GM19395 (cell line): ENCODE results near the gene RHEBL1.

ENCODE experiments used
- ATAC-seq: cut with Tn5 transposase; IDR thresholded peaks from one replicate; pipeline ENCODE4 v1.9.1; 2021; ENCODE audit warnings: mild to moderate bottlenecking, moderate library complexity; ENCODE audit not compliant: unreplicated experiment

The RHEBL1 gene

GRCh38 chr12:49055092-49055491, 14.7 kb downstream of the RHEBL1 start:
- ATAC-seq = no peak

- ATAC-seq = no peak
Measured at GRCh38 chr12:49054524-49054923, 15.3 kb downstream of the RHEBL1 start.

GRCh38 chr12:49054096-49054495, 15.7 kb downstream of the RHEBL1 start:
- ATAC-seq = no peak

DNA sequence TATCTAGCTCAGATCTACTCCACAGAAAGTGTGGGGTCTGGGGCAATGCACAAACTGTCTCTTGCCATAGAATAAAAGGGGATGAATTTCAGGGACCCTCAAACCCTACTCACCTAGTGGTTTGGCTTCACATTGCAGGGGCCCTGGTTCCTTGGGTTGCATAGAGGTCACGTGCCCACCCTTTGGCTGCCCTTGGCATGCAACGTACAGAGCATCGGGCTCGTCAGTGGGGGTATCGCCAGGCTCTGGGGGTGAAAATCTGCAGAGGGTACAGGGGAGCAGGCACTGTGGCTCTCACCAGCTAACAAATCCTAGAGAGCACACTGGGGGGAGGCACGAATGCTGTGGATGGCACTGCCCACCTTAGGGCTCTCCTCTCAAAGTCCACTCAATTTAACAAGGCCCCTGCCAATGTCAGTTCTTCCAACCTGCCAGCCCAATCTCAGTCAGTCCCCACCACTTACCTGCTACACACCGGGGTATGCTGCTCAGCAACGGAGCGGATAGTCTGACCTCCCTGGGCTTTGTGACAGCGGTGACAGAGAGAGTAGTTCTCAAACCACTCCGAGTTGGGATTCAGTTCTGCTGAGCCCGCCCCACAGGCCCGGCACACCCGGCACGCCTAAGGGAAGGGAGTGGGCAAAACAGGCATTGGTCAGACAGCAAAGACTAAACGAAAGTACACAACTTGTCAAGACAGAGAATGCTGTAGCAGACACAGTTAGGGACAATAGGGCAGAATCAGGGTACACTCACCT, 17.1 kb downstream of the RHEBL1 start:
- no peak for ATAC-seq

- no peak for ATAC-seq
Measured at GRCh38 chr12:49051777-49052438, 17.9 kb downstream of the RHEBL1 start.

DNA sequence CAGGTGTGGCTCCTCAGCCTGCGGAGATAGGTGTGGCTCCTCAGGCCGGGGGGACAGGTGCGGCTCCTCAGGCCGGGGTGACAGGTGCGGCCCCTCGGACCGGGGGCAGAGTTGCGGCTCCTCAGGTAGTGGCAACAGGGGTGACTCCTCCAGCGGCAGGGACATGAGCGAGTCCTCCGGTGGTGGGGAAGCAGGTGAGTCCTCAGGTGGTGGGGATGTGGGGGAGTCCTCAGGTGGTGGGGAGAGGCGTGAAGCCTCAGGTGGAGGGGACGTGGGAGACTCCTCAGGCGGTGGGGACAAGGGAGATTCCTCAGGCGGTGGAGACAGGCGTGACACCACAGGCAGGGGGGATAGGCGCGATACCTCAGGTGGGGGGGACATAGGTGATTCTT, 18.4 kb downstream of the RHEBL1 start:
- no peak for ATAC-seq

DNA sequence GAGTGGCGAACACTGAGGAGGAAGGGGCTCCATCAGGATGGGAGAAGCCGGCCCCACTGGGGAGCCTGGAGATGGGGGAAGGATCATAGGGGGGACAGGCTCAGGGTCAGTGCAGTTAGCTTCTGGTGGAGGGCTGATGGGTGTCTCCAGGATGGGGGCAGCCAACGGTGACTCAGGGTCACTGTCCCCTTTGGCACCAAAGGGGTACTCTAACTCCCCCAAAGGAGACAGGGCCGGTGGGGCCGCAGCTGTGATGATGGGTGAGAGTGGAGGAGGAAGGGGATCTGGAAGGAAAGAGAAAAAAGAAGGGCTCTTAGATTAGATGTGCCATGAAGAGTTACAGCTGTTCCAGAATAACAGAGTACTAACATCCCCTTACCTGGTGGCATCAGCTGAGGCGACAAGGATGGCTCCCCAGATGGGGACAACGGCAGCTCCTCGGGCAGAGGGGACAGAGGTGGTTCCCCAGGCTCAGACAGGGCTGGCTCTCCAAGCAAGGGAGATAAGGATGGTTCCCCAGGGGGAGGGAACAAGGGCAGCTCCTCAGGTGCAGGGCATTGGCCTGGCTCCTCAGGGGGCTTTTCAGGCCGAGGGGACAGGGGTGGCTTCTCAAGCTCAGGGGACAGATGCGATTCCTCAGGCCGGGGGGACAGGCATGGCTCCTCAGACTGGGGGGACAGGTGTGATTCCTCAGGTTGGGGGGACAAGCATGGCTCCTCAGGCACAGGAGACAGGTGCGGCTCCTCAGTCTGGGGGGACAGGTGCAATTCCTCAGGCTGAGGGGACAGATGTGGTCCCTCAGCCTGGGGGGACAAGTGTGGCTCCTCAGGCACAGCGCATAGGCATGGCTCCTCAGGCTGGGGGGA, 19.0 kb downstream of the RHEBL1 start:
- ATAC-seq = no peak

GRCh38 chr12:49049566-49050224, 20.1 kb downstream of the RHEBL1 start:
- no peak for ATAC-seq

DNA sequence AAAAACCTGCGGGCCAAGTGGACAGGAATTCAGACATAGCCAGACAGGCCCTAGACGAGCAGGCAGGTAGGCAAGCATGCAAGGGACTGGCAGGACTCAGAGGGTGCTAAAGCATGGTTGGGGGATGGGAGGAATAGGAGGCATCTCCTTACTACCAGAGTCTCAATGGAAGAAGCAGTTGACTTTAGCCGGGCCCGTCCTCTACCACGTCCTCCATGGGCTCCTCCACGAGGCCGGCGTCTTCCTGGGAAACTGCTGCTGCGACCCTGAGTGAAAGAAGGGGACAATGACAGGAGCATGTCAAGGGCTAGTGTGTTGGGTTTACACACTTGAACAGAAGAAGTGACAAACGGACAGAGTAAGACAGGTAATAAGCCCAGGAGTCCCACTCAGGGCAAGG, 20.8 kb downstream of the RHEBL1 start:
- ATAC-seq = no peak

GRCh38 chr12:49046129-49046895, 23.5 kb downstream of the RHEBL1 start:
- ATAC-seq = no peak

DNA sequence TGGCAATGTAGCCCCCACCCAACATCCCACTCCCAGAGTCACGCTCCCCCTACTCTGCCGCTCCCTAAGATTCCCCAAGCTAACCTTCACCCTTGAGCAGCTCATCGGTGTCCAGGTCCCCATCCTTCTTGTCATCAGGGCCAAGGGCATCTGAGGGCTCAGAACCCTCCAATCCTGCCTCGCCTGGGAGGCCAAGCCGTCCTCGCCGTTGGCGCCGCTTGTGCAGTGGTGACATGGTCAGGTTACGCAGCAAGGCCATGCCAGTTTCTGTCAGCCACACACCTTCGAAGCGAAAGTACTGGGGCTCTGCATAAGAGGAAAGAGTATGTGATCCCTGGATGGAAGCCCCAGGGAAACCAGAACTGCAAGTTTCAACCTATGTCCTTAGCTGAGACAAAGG, 25.1 kb downstream of the RHEBL1 start:
- ATAC-seq = no peak

DNA sequence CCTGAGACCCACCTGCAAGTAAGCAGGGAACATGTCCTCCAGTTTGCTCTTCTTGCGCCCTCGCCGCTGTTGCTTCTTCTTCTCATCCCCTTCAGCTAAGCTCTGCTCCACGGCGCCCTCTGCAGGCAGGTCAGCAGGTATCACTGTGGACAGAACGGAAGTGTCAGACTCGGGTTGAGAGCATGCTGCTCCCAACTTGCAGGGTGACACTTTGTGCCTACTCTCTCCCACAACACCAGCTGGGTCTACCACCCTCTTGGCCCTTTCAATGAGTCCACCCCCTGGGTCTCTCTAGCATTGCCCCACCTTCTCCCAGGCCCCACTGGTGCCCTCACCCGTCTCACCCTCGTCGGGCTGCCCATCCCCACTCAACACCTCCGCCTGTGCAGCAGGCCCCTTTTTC, 25.9 kb downstream of the RHEBL1 start:
- no peak for ATAC-seq

DNA sequence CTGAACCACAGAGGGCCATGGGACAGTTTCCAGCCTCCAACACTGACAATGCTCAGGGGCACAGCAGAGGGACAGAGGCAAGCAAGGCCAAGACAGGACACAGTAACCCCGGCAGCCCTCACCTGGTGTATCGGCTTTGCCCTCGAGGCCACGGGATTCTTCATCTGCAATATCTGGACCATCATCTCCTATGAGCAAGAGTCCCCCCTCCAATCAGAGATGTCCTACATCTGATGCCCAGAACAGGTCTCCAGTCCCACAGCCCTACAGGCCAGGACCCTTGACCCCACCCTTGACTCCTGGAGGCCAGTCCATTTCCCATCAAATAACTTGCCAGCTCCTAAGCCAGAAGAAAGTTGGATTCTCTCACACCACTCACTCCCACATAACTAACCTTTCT, 26.5 kb downstream of the RHEBL1 start:
- ATAC-seq = no peak

DNA sequence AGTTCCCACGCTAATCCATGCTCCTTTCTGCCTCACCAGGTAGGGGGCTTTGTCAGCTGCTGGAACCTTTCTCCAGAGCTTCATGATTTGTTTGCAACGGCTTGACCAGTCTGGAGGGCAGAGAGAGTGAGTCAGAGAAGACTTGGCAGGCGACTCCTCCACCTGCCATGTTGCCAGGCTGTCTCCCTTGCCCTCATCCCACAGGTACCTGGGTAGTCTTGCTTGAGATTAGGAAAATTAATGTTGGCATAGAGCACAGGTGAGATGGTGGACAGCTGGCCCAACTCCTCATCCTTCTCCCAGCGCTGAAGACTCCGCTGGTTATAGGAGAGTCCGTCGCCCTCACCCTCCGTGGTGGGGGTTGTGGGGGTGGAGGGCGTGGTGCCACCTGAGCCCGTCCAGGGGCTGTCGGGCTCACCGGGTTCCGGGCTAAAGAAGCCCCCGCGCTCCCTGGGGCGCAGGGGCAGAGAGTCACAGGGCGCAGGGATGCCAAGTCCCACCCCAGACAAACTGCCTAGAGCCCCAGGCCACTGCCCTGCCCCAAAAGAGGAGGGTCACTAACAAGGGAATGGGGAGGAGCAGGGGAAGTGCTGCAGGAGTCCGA, 27.8 kb downstream of the RHEBL1 start:
- ATAC-seq = no peak

GRCh38 chr12:49041036-49041880, 28.5 kb downstream of the RHEBL1 start:
- ATAC-seq = no peak

- ATAC-seq = no peak
Measured at GRCh38 chr12:49040364-49040855, 29.4 kb downstream of the RHEBL1 start.

DNA sequence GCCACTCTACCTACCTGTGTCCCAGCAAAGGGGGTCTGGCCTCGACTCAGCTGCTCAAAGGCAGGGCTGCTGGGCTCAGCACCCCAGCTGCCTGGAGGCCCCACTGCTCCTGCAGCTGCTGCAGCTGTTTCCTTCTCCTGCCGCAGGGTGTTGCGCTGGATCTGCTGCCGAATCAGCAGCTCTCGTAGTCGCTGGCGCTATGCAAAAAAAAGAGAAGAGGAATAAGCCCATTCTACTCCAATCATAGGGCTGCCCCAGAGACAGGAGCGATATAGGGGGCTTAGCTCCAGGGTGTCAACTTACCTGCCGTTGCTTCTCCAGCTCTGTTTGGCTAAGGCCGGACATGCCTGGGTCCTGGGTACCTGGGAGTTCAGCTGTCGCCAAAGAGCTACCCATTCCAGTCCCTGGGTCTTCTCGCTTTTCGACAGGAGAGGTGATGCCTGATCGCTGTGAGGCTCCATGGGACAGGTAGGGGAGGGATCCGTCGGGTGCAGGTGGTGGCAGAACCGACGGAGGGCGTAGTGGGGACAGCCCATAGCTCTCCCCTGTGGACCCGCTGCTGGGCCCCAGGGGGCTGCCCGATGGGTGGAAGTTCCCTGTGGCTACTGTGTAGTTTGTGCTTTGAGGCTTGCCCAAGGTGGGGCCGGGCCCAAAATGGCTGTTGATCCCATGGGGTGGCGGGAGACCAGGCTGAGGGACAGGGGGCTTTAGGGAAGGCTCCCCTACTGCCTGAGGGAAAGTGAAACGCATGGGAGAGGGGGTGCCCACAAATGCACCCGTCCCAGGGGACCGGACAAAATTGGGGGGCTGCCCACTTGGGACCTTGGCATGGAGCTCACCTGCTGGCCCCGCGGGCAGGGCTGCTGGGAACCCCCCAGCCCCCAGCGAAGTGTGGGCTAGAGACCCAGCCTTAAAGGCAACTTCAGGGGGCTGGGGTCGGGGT, 30.1 kb downstream of the RHEBL1 start:
- ATAC-seq = no peak
